Hepatocyte (in vitro differentiated cells): ENCODE results near the gene HSPA4.

Experiments used
- EZH2phosphoT487 ChIP-seq: fragments of 200-600 bp; sonication (generic); IDR thresholded peaks from one replicate; pipeline ENCODE4 v1.6.1; 2018; ENCODE audit warnings: antibody characterized with exemption, mild to moderate bottlenecking, low read depth, moderate library complexity; ENCODE audit not compliant: unreplicated experiment, severe bottlenecking
- TF ChIP-seq, protein P1 (sequence below): fragments of 200-600 bp; sonication (generic); IDR thresholded peaks from 2 replicates; pipeline ENCODE4 v1.5.1; 2016; ENCODE audit warnings: antibody characterized with exemption, mild to moderate bottlenecking; ENCODE audit not compliant: poor library complexity

DNA sequence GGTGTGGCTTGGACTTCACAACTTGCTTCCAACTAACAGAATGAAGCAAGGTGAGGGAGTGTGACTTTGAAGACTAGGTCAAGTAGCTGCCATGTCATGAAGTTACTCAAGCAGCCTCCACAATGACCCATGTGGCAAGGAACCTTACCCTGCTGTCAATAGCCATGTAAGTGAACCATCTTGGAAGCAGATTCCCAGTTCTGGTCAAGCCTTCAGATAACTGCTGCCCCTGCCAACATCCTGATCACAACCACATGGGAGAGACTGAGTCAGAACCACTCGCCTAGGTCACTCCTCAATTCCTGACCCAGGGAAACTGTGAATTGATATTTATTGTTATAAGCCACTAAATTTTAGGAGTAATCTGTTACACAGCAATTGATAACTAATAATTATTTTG, 36.3 kb upstream of the HSPA4 start:
- TF ChIP-seq, protein P1, sequence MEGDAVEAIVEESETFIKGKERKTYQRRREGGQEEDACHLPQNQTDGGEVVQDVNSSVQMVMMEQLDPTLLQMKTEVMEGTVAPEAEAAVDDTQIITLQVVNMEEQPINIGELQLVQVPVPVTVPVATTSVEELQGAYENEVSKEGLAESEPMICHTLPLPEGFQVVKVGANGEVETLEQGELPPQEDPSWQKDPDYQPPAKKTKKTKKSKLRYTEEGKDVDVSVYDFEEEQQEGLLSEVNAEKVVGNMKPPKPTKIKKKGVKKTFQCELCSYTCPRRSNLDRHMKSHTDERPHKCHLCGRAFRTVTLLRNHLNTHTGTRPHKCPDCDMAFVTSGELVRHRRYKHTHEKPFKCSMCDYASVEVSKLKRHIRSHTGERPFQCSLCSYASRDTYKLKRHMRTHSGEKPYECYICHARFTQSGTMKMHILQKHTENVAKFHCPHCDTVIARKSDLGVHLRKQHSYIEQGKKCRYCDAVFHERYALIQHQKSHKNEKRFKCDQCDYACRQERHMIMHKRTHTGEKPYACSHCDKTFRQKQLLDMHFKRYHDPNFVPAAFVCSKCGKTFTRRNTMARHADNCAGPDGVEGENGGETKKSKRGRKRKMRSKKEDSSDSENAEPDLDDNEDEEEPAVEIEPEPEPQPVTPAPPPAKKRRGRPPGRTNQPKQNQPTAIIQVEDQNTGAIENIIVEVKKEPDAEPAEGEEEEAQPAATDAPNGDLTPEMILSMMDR = no peak
- TF ChIP-seq EZH2phosphoT487 = no peak
